SK-N-SH (cell line): ENCODE measurements around the gene HOXA4. TPM values are rescaled to one million over a fixed set of nuclear protein-coding genes. Genes with fewer than 3 reads are reported as not detected.

Experiments used
- CTCF ChIA-PET: fragments of 300-600, 350-600 bp; formaldehyde crosslinking; extraction: SDS; loops from one replicate; lab custom pipeline; 2021; lab: Yijun Ruan, JAX
- POLR2A ChIA-PET: fragments of 350-600 bp; sonication (Branson Sonifier 250); formaldehyde crosslinking; extraction: SDS; loops from one replicate; lab custom pipeline; 2020; ENCODE audit warnings: antibody characterized with exemption, inconsistent platforms; lab: Yijun Ruan, JAX
- DNase-seq: peaks from one replicate; pipeline ENCODE4 v3.0.0; 2012
- H2AFZ ChIP-seq: fragments of 200-600 bp; sonication (generic); 2 replicates; pipeline ENCODE4 v1.8.1; 2016; ENCODE audit warnings: antibody characterized with exemption, mild to moderate bottlenecking, low read depth
- H3F3A ChIP-seq: fragments of 200-600 bp; sonication (generic); replicated peaks from 2 replicates; pipeline ENCODE3; 2016; ENCODE audit warnings: antibody characterized with exemption, mild to moderate bottlenecking; ENCODE audit not compliant: insufficient read depth
- H3K27ac ChIP-seq, 2 experiments: fragments of 200-500 bp in 1 of 2; fragments of 200-600 bp in 1 of 2; sonication (Bioruptor generic) in 1 of 2; sonication (generic), shearing (Covaris generic) in 1 of 2; 2 replicates each; pipeline versions ENCODE4 v1.5.1 to v1.6.1; 2014 to 2016; ENCODE audit warnings: low read depth in 2 of 2, inconsistent platforms in 1 of 2, low read length in 1 of 2, mild to moderate bottlenecking in 1 of 2, mixed read lengths in 1 of 2
- H3K27me3 ChIP-seq: fragments of 200-600 bp; sonication (generic), shearing (Covaris generic); 2 replicates; pipeline ENCODE4 v1.6.1; 2016; ENCODE audit warnings: mixed run types; ENCODE audit not compliant: insufficient read depth
- H3K36me3 ChIP-seq, 2 experiments: fragments of 200-500 bp in 1 of 2; fragments of 200-600 bp in 1 of 2; sonication (Bioruptor generic) in 1 of 2; sonication (generic) in 1 of 2; replicated peaks in 1 of 2; 2 replicates each; pipeline versions ENCODE3 to v1.5.1; 2014 to 2016; ENCODE audit warnings: low read length in 1 of 2, mild to moderate bottlenecking in 1 of 2; ENCODE audit not compliant: insufficient read depth in 2 of 2, control insufficient read depth in 1 of 2
- H3K4me1 ChIP-seq, 2 experiments: fragments of 200-500 bp in 1 of 2; fragments of 200-600 bp in 1 of 2; sonication (Bioruptor generic) in 1 of 2; sonication (generic), shearing (Covaris generic) in 1 of 2; 2 replicates each; pipeline versions ENCODE4 v1.5.1 to v1.6.1; 2014 to 2016; ENCODE audit warnings: low read depth in 1 of 2, low read length in 1 of 2, mixed run types in 1 of 2; ENCODE audit not compliant: insufficient read depth in 2 of 2, control insufficient read depth in 1 of 2
- H3K4me2 ChIP-seq: fragments of 200-600 bp; sonication (generic), shearing (Covaris generic); 2 replicates; pipeline ENCODE4 v1.6.1; 2017; ENCODE audit warnings: mixed run types
- H3K4me3 ChIP-seq, 2 experiments: fragments of 200-500 bp in 1 of 2; fragments of 200-600 bp in 1 of 2; sonication (Bioruptor generic) in 1 of 2; sonication (generic), shearing (Covaris generic) in 1 of 2; 2 replicates each; pipeline versions ENCODE4 v1.5.1 to v1.8.1; 2014 to 2016; ENCODE audit warnings: low read depth in 2 of 2, inconsistent platforms in 1 of 2, low read length in 1 of 2, mild to moderate bottlenecking in 1 of 2, mixed read lengths in 1 of 2, moderate library complexity in 1 of 2
- H3K79me2 ChIP-seq: fragments of 200-600 bp; sonication (generic); 2 replicates; pipeline ENCODE4 v1.8.1; 2017; ENCODE audit warnings: mild to moderate bottlenecking; ENCODE audit not compliant: insufficient read depth
- H3K9ac ChIP-seq: fragments of 200-600 bp; sonication (generic); 2 replicates; pipeline ENCODE4 v1.6.1; 2017; ENCODE audit warnings: mixed run types
- H3K9me2 ChIP-seq: fragments of 200-600 bp; sonication (generic); 2 replicates; pipeline ENCODE4 v1.6.1; 2017; ENCODE audit warnings: mixed run types
- H3K9me3 ChIP-seq: fragments of 200-600 bp; sonication (generic); 2 replicates; pipeline ENCODE4 v1.6.1; 2017; ENCODE audit warnings: mixed run types, mild to moderate bottlenecking, moderate library complexity
- H4K20me1 ChIP-seq: fragments of 200-600 bp; sonication (generic); 2 replicates; pipeline ENCODE4 v1.6.1; 2017; ENCODE audit warnings: mild to moderate bottlenecking, mixed run types; ENCODE audit not compliant: insufficient read depth
- REST ChIP-seq: IDR thresholded peaks from 2 replicates; pipeline ENCODE4 v1.6.1; 2012; ENCODE audit warnings: mild to moderate bottlenecking, low read depth, low read length, moderate library complexity
- SIN3A ChIP-seq: IDR thresholded peaks from 2 replicates; pipeline ENCODE4 v1.6.1; 2012; ENCODE audit warnings: low read depth, mild to moderate bottlenecking, low read length, moderate library complexity, borderline replicate concordance
- SMC3 ChIP-seq: IDR thresholded peaks from 2 replicates; pipeline ENCODE4 v1.6.1; 2012; ENCODE audit warnings: low read depth, low read length, improper control_type of control experiment
- TCF12 ChIP-seq: IDR thresholded peaks from 2 replicates; pipeline ENCODE4 v1.4.0; 2012
- USF1 ChIP-seq: IDR thresholded peaks from 2 replicates; pipeline ENCODE4 v1.4.0; 2012; ENCODE audit warnings: low read depth, borderline replicate concordance
- USF2 ChIP-seq: fragments of 150-350 bp; IDR thresholded peaks from 2 replicates; pipeline ENCODE4 v1.6.1; 2017; ENCODE audit warnings: antibody characterized with exemption, low read length, low read depth, borderline replicate concordance
- YY1 ChIP-seq: IDR thresholded peaks from 2 replicates; pipeline ENCODE4 v1.4.0; 2012; ENCODE audit warnings: low read depth, mild to moderate bottlenecking
- WGBS: methylation state at CpG from one replicate; pipeline ENCODE4 v1.1.6; 2017; ENCODE audit warnings: low lambda C conversion rate; 5-methylcytosine and 5-hydroxymethylcytosine counted together
- polyA plus RNA-seq, 3 experiments: library from polyadenylated mRNA; depleted of rRNA; stranded (reverse); fragments of >200 nt; gene quantifications; 2 replicates each; pipeline ENCODE4 v1.2.3, GENCODE V29; 2012

The HOXA4 gene
- polyA plus RNA-seq, 1 of the 3 experiments (the other 2 are of a cell fraction) = not detected

GRCh38 chr7:27128034-27128433 lies 2.5 kb downstream of the HOXA4 start:
- POLR2A ChIA-PET = no interaction called here
- no peaks in the 10 kb centered on the region for H3K9me3 ChIP-seq

More at GRCh38 chr7:27128034-27128433, 2.5 kb downstream of the HOXA4 start:
- Histone ChIP-seq H3K36me3 (no peaks in the 10 kb centered on the region), H3F3A (no peaks in the 10 kb centered on the region), H2AFZ (no peak overlapping the region), H3K4me3 (no peak overlapping the region), H4K20me1 (no peaks in the 10 kb centered on the region), H3K27me3 (peaks cover 88% of the 10 kb centered on the region), H3K27ac (no peak overlapping the region), H3K9me2 (no peaks in the 10 kb centered on the region), H3K79me2 (no peaks in the 10 kb centered on the region), H3K4me1 (peaks cover 0 to 4% of the 10 kb centered on the region in 2 experiments; a peak in 1 of 4 replicates), H3K4me2 (no peak overlapping the region), H3K9ac (no peak overlapping the region)
- no peak for TF ChIP-seq TCF12
- TF ChIP-seq USF2 = no peak
- no peak for TF ChIP-seq SIN3A
- no peak for TF ChIP-seq USF1
- no peak for TF ChIP-seq REST
- no peak for TF ChIP-seq SMC3
- no peak for TF ChIP-seq YY1
- WGBS = 7% methylated on average over 2 of the region's 2 CpGs
- DNase-seq = no peak
- CTCF ChIA-PET = interaction anchor here (1.2 to 3.4 kb wide), 4 partner anchors 16 to 448 kb away, joined by 3 to 18 read pairs (median 6); partner anchors contain the start of gene HOXA5
